Neuronal stem cell (in vitro differentiated cells): ENCODE results near the gene RGS6.

Source experiments
- DNase-seq: peaks from one replicate; pipeline ENCODE4 v3.0.0-alpha.2; 2013; ENCODE audit warnings: low spot score
- H2AFZ ChIP-seq: one replicate; pipeline ENCODE4 v1.6.1; 2013; ENCODE audit warnings: mild to moderate bottlenecking, low read length, inconsistent platforms
- H2AK5ac ChIP-seq: 2 replicates; pipeline ENCODE4 v1.6.1; 2013; ENCODE audit warnings: low read depth, mild to moderate bottlenecking, inconsistent platforms, low read length, moderate library complexity, mixed read lengths
- H2BK120ac ChIP-seq: 2 replicates; pipeline ENCODE4 v1.6.1; 2013; ENCODE audit warnings: low read depth, mild to moderate bottlenecking, inconsistent platforms, low read length, moderate library complexity, mixed read lengths
- H2BK12ac ChIP-seq: one replicate; pipeline ENCODE4 v1.6.1; 2013; ENCODE audit warnings: low read length, inconsistent platforms
- H2BK15ac ChIP-seq: 2 replicates; pipeline ENCODE4 v1.6.1; 2013; ENCODE audit warnings: mild to moderate bottlenecking, low read length, inconsistent platforms, mixed read lengths
- H2BK5ac ChIP-seq: one replicate; pipeline ENCODE4 v1.6.1; 2013; ENCODE audit warnings: inconsistent platforms, mild to moderate bottlenecking, low read length, moderate library complexity
- H3K14ac ChIP-seq: one replicate; pipeline ENCODE4 v1.6.1; 2013; ENCODE audit warnings: low read length, inconsistent platforms
- H3K18ac ChIP-seq: 2 replicates; pipeline ENCODE4 v1.6.1; 2013; ENCODE audit warnings: low read length, inconsistent platforms
- H3K23ac ChIP-seq: 2 replicates; pipeline ENCODE4 v1.6.1; 2013; ENCODE audit warnings: low read depth, mild to moderate bottlenecking, mixed read lengths, low read length, inconsistent platforms; ENCODE audit not compliant: poor library complexity
- H3K27ac ChIP-seq: replicated peaks from 3 replicates; pipeline ENCODE4 v1.5.1; 2013; ENCODE audit warnings: low read length, inconsistent platforms
- H3K27me3 ChIP-seq, 3 experiments: 2 replicates each; pipeline ENCODE4 v1.6.1; 2013; ENCODE audit warnings: low read length in 3 of 3, mild to moderate bottlenecking in 2 of 3, inconsistent platforms in 1 of 3, low read depth in 1 of 3, mixed read lengths in 1 of 3, moderate library complexity in 1 of 3; ENCODE audit not compliant: control insufficient read depth in 3 of 3, insufficient read depth in 3 of 3
- H3K36me3 ChIP-seq, 2 donors: replicated peaks in 1 of 2; 2 replicates each; pipeline ENCODE4 v1.6.1; 2013; ENCODE audit warnings: low read length in 2 of 2; ENCODE audit not compliant: control insufficient read depth in 2 of 2, insufficient read depth in 2 of 2
- H3K4ac ChIP-seq: 2 replicates; pipeline ENCODE4 v1.6.1; 2013; ENCODE audit warnings: inconsistent platforms, mild to moderate bottlenecking, low read length, moderate library complexity
- H3K4me1 ChIP-seq, 2 donors: 1 replicate in 1 of 2; 2 replicates in 1 of 2; pipeline ENCODE4 v1.6.1; 2013; ENCODE audit warnings: low read length in 2 of 2, low read depth in 1 of 2; ENCODE audit not compliant: control insufficient read depth in 2 of 2, insufficient read depth in 1 of 2
- H3K4me2 ChIP-seq: one replicate; pipeline ENCODE4 v1.6.1; 2013; ENCODE audit warnings: mild to moderate bottlenecking, low read length, inconsistent platforms; ENCODE audit not compliant: insufficient read depth, poor library complexity, severe bottlenecking
- H3K4me3 ChIP-seq, 2 donors: 2 replicates each; pipeline ENCODE4 v1.5.1; 2013; ENCODE audit warnings: low read length in 2 of 2, mild to moderate bottlenecking in 2 of 2, inconsistent platforms in 1 of 2, moderate library complexity in 1 of 2
- H3K79me1 ChIP-seq: one replicate; pipeline ENCODE4 v1.6.1; 2013; ENCODE audit warnings: low read depth, mild to moderate bottlenecking, inconsistent platforms, low read length, moderate library complexity
- H3K9ac ChIP-seq: one replicate; pipeline ENCODE4 v1.6.1; 2013; ENCODE audit warnings: mild to moderate bottlenecking, low read depth, low read length, inconsistent platforms; ENCODE audit not compliant: poor library complexity
- H3K9me3 ChIP-seq, 2 donors: replicated peaks in 1 of 2; 2 replicates each; pipeline versions ENCODE3 to v1.6.1; 2013; ENCODE audit warnings: low read length in 2 of 2, mild to moderate bottlenecking in 2 of 2, inconsistent platforms in 1 of 2, low read depth in 1 of 2, mixed read lengths in 1 of 2, moderate library complexity in 1 of 2; ENCODE audit not compliant: control insufficient read depth in 2 of 2, insufficient read depth in 1 of 2
- H4K8ac ChIP-seq: one replicate; pipeline ENCODE4 v1.6.1; 2013; ENCODE audit warnings: low read depth, mild to moderate bottlenecking, inconsistent platforms, low read length, moderate library complexity
- H4K91ac ChIP-seq: one replicate; pipeline ENCODE4 v1.6.1; 2013; ENCODE audit warnings: low read length, low read depth, mild to moderate bottlenecking, inconsistent platforms; ENCODE audit not compliant: poor library complexity
- WGBS, 2 donors: extraction: QIAGEN DNeasy Blood & Tissue Kit; methylation state at CpG; one replicate each; pipeline ENCODE4 v1.1.7; 2013; ENCODE audit warnings: missing lambda C conversion rate in 2 of 2, mixed read lengths in 1 of 2; ENCODE audit not compliant: insufficient read length in 2 of 2, insufficient replicate concordance in 1 of 2; ENCODE audit errors: extremely low coverage in 2 of 2; 5-methylcytosine and 5-hydroxymethylcytosine counted together

The RGS6 gene

GRCh38 chr14:72448212-72448611, 516.0 kb downstream of the RGS6 start:
- no CpG with 5 or more reads among the region's 2 CpGs for WGBS, 2 donors
- Histone ChIP-seq H3K18ac (no peak overlapping the region), H3K14ac (no peak overlapping the region)

GRCh38 chr14:72450473-72451044, 518.3 kb downstream of the RGS6 start:
- Histone ChIP-seq H3K4me1 (peaks cover 9 to 10% of the 10 kb centered on the region in 2 donors), H3K4me3 (no peak overlapping the region), H3K14ac (no peak overlapping the region), H2BK5ac (no peak overlapping the region), H3K23ac (peak overlapping the region; percentile 21), H4K91ac (peak overlapping the region; percentile 49), H3K27ac (peak overlapping the region; percentile 75), H2BK12ac (no peak overlapping the region), H2AK5ac (no peak overlapping the region), H3K4me2 (no peak overlapping the region), H3K27me3 (no peaks in the 10 kb centered on the region), H2BK15ac (peak overlapping the region; percentile 3), H3K79me1 (no peaks in the 10 kb centered on the region), H3K4ac (no peak overlapping the region), H3K36me3 (no peaks in the 10 kb centered on the region), H3K9me3 (no peaks in the 10 kb centered on the region), H2AFZ (peak overlapping the region; percentile 89), H3K9ac (no peak overlapping the region), H4K8ac (no peak overlapping the region), H3K18ac (peak overlapping the region; percentile 92), H2BK120ac (no peak overlapping the region)
- no CpG with 5 or more reads among the region's 7 CpGs for WGBS, 2 donors
- DNase-seq, result no peak

More at GRCh38 chr14:72448212-72448611, 516.0 kb downstream of the RGS6 start:
- H3K23ac ChIP-seq, result no peak overlapping the region
- no peak overlapping the region for H3K4ac ChIP-seq
- no peaks in the 10 kb centered on the region for H3K27me3 ChIP-seq
- no peak overlapping the region for H3K4me3 ChIP-seq
- no peak overlapping the region for H4K91ac ChIP-seq
- H3K36me3 ChIP-seq, result no peaks in the 10 kb centered on the region
- no peak overlapping the region for H4K8ac ChIP-seq
- H2AFZ ChIP-seq, result no peak overlapping the region
- no peaks in the 10 kb centered on the region for H3K9me3 ChIP-seq
- H2BK15ac ChIP-seq, result no peak overlapping the region
- H3K27ac ChIP-seq, result no peak overlapping the region
- H3K4me2 ChIP-seq, result no peak overlapping the region
- no peak overlapping the region for H2BK12ac ChIP-seq
- H3K4me1 ChIP-seq, result peaks cover 9 to 10% of the 10 kb centered on the region in 2 donors
- no peak overlapping the region for H2BK5ac ChIP-seq
- H2AK5ac ChIP-seq, result no peak overlapping the region
- no peak overlapping the region for H3K9ac ChIP-seq
- DNase-seq, result no peak
- no peaks in the 10 kb centered on the region for H3K79me1 ChIP-seq
- H2BK120ac ChIP-seq, result no peak overlapping the region

DNA sequence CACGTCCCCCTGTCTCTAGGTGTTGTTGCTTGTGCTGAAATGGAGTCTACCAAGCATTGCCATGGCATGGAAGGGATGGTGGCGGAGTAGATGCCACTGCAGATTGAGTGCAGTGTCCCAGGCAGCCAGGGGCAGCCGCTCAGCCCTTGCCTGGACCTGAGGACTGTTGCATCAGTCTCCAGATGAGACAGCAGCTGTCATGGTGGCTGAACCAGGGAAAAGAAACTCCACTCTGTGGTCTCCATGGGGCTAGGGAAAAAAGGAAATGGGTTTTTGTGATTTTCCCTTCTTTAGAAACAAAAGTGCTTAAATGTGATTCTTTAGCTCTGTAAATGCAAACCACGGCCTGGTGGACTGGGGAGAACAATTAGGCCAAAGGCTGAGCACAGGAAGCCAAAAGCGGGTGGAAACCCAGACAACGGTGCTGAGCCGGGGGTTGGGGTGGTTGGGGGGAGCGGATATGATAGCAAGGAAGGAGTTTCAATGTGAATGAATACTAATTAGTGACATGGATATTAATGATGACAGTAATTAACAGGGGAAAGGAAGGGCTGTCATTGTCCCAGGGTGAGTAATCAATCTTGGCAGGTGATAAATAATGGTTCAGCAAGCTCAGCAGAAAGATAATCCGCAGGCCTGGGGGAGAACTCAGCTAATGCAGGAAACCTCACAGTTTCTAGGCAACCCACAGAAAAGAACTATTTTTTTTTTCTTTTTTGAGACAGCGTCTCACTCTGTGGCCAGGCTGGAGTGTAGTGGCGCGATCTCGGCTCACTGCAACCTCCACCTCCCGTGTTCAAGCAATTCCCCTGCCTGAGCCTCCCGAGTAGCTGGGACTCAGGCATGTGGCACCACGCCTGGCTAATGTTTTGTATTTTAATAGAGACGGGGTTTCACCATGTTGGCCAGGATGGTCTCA, 519.1 kb downstream of the RGS6 start:
- H3K18ac ChIP-seq, result peak overlapping the region; percentile 92
- H2AFZ ChIP-seq, result peak overlapping the region; percentile 89
- no peak overlapping the region for H3K4ac ChIP-seq
- H3K14ac ChIP-seq, result no peak overlapping the region
- no peak overlapping the region for H3K4me3 ChIP-seq
- H3K9me3 ChIP-seq, result no peaks in the 10 kb centered on the region
- H3K4me2 ChIP-seq, result no peak overlapping the region
- peak overlapping the region; percentile 75 for H3K27ac ChIP-seq
- H3K36me3 ChIP-seq, result no peaks in the 10 kb centered on the region
- H3K4me1 ChIP-seq, result peaks cover 9 to 10% of the 10 kb centered on the region in 2 donors
- H2BK120ac ChIP-seq, result no peak overlapping the region
- no peak overlapping the region for H2AK5ac ChIP-seq
- H2BK12ac ChIP-seq, result no peak overlapping the region
- H3K79me1 ChIP-seq, result no peaks in the 10 kb centered on the region
- WGBS, 2 donors, result no CpG with 5 or more reads among the region's 17 CpGs
- H4K91ac ChIP-seq, result peak overlapping the region; percentile 49
- H2BK15ac ChIP-seq, result peak overlapping the region; percentile 3
- no peak overlapping the region for H4K8ac ChIP-seq
- peak; percentile 12 for DNase-seq
- H3K9ac ChIP-seq, result no peak overlapping the region
- no peak overlapping the region for H2BK5ac ChIP-seq
- H3K27me3 ChIP-seq, result no peaks in the 10 kb centered on the region
- H3K23ac ChIP-seq, result peak overlapping the region; percentile 21

DNA sequence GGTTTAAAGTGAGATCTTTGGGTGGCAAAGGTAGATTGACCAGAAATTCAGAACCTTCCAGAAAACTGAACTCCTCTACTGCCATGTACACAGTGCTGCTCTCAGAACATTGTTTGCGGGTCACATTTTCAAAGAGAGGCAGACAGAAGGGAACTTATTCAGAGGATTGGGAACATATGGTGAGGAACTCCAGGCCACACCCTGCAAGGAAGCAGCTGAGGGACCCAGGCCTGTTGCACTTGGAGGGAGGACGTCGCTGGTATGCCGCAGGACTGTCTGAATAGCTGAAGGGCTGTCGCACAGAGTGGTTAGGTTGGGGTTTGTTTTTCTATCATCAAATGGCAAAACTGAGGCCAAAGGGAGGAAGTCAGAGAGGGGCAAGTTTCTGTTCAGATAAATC, 520.5 kb downstream of the RGS6 start:
- Histone ChIP-seq H3K4me3 (no peak overlapping the region), H2BK120ac (no peak overlapping the region), H3K27ac (no peak overlapping the region), H3K27me3 (no peaks in the 10 kb centered on the region), H3K23ac (no peak overlapping the region), H3K14ac (no peak overlapping the region), H3K18ac (no peak overlapping the region), H4K91ac (no peak overlapping the region), H3K9ac (no peak overlapping the region), H2BK5ac (no peak overlapping the region), H3K4me1 (peaks cover 9 to 10% of the 10 kb centered on the region in 2 donors), H4K8ac (no peak overlapping the region), H3K36me3 (no peaks in the 10 kb centered on the region), H2BK12ac (no peak overlapping the region), H3K79me1 (no peaks in the 10 kb centered on the region), H3K4me2 (no peak overlapping the region), H3K4ac (no peak overlapping the region), H2AK5ac (no peak overlapping the region), H2BK15ac (no peak overlapping the region), H3K9me3 (no peaks in the 10 kb centered on the region), H2AFZ (peak overlapping the region; percentile 49)
- no peak for DNase-seq
- no CpG with 5 or more reads among the region's 5 CpGs for WGBS, 2 donors
